OCI-LY1 (cell line): ENCODE measurements around the gene KIF20B.
A peak's percentile ranks its signal among the peaks of the same experiment; 100 is the strongest.

Experiments used
- H2AFZ ChIP-seq: fragments of 200-600 bp; sonication (generic), shearing (Covaris generic); 2 replicates; pipeline ENCODE4 v1.6.0; 2014; ENCODE audit warnings: antibody characterized with exemption, mild to moderate bottlenecking, low read length
- H3F3A ChIP-seq: fragments of 200-600 bp; sonication (generic), shearing (Covaris generic); 2 replicates; pipeline ENCODE4 v1.6.0; 2014; ENCODE audit warnings: mild to moderate bottlenecking, antibody characterized with exemption, low read length, moderate library complexity; ENCODE audit not compliant: insufficient read depth
- H3K27ac ChIP-seq: fragments of 200-600 bp; sonication (generic); 2 replicates; pipeline ENCODE4 v1.5.1; 2014; ENCODE audit warnings: low read length, mixed run types, mild to moderate bottlenecking, low read depth; ENCODE audit not compliant: poor library complexity, severe bottlenecking
- H3K27me3 ChIP-seq: fragments of 200-600 bp; sonication (generic); 2 replicates; pipeline ENCODE4 v1.6.0; 2014; ENCODE audit warnings: antibody characterized with exemption, mild to moderate bottlenecking, low read length, moderate library complexity; ENCODE audit not compliant: insufficient read depth
- H3K36me3 ChIP-seq: fragments of 200-600 bp; sonication (generic); 2 replicates; pipeline ENCODE4 v1.6.1; 2014; ENCODE audit warnings: mild to moderate bottlenecking, antibody characterized with exemption, low read length, moderate library complexity, mixed read lengths; ENCODE audit not compliant: insufficient read depth
- H3K4me1 ChIP-seq: fragments of 200-600 bp; sonication (generic); 2 replicates; pipeline ENCODE4 v1.5.1; 2014; ENCODE audit warnings: mild to moderate bottlenecking, low read length, moderate library complexity; ENCODE audit not compliant: insufficient read depth, severe bottlenecking
- H3K4me2 ChIP-seq: fragments of 200-600 bp; sonication (generic), shearing (Covaris generic); 2 replicates; pipeline ENCODE4 v1.6.1; 2014; ENCODE audit warnings: low read length
- H3K4me3 ChIP-seq: fragments of 200-600 bp; sonication (generic); 2 replicates; pipeline ENCODE4 v1.5.1; 2014; ENCODE audit warnings: low read length, low read depth, mild to moderate bottlenecking, mixed read lengths; ENCODE audit not compliant: poor library complexity, severe bottlenecking
- H3K79me2 ChIP-seq: fragments of 200-600 bp; shearing (Covaris generic); 2 replicates; pipeline ENCODE4 v1.6.1; 2016; ENCODE audit warnings: mixed run types, low read length, mixed read lengths; ENCODE audit not compliant: insufficient read depth
- H3K9ac ChIP-seq: fragments of 200-600 bp; sonication (generic), shearing (Covaris generic); 2 replicates; pipeline ENCODE4 v1.6.1; 2014; ENCODE audit warnings: mild to moderate bottlenecking, low read length, mixed read lengths
- H3K9me2 ChIP-seq: fragments of 200-600 bp; sonication (generic), shearing (Covaris generic); 2 replicates; pipeline ENCODE4 v1.6.1; 2014; ENCODE audit warnings: low read depth, mild to moderate bottlenecking, low read length, mixed read lengths
- H3K9me3 ChIP-seq: fragments of 200-600 bp; shearing (Covaris generic); 2 replicates; pipeline ENCODE4 v1.6.1; 2014; ENCODE audit warnings: low read length, mixed read lengths
- H4K20me1 ChIP-seq: fragments of 200-600 bp; sonication (generic), shearing (Covaris generic); 2 replicates; pipeline ENCODE4 v1.6.0; 2016; ENCODE audit warnings: mild to moderate bottlenecking, low read length; ENCODE audit not compliant: insufficient read depth
- CTCF ChIP-seq: fragments of 200-600 bp; sonication (generic), shearing (Covaris generic); IDR thresholded peaks from 2 replicates; pipeline ENCODE4 v1.5.1; 2017; ENCODE audit warnings: mild to moderate bottlenecking, antibody characterized with exemption, low read length, moderate library complexity, mixed read lengths
- EZH2 ChIP-seq: fragments of 200-600 bp; sonication (generic), shearing (Covaris generic); IDR thresholded peaks from 2 replicates; pipeline ENCODE4 v1.8.0; 2017; ENCODE audit warnings: borderline replicate concordance, mixed run types, mild to moderate bottlenecking, antibody characterized with exemption, low read length, moderate library complexity, mixed read lengths

Gene KIF20B

GRCh38 chr10:89793649-89794254, 92.4 kb downstream of the KIF20B start:
- Histone ChIP-seq H3K9me3 (no peaks in the 10 kb centered on the region), H3K27me3 (no peaks in the 10 kb centered on the region), H2AFZ (no peak overlapping the region), H3K9me2 (no peaks in the 10 kb centered on the region), H3K9ac (no peak overlapping the region), H4K20me1 (no peaks in the 10 kb centered on the region), H3K79me2 (no peaks in the 10 kb centered on the region), H3K36me3 (no peaks in the 10 kb centered on the region), H3K4me2 (no peak overlapping the region), H3K4me3 (no peak overlapping the region), H3F3A (no peaks in the 10 kb centered on the region), H3K27ac (no peak overlapping the region), H3K4me1 (no peaks in the 10 kb centered on the region)
- TF ChIP-seq CTCF (peak; percentile 54; the same call in 1 of the 2 replicates), EZH2 (no peak)

GRCh38 chr10:89795840-89796239, 94.5 kb downstream of the KIF20B start:
- no peaks in the 10 kb centered on the region for H3F3A ChIP-seq

GRCh38 chr10:89798092-89798491, 96.7 kb downstream of the KIF20B start:
- TF ChIP-seq EZH2: no peak
- TF ChIP-seq CTCF: no peak
- H3K27ac ChIP-seq: no peak overlapping the region
- no peaks in the 10 kb centered on the region for H3K9me3 ChIP-seq
- no peaks in the 10 kb centered on the region for H3F3A ChIP-seq
- no peaks in the 10 kb centered on the region for H3K27me3 ChIP-seq
- H3K4me3 ChIP-seq: no peak overlapping the region
- no peak overlapping the region for H3K9ac ChIP-seq
- H3K36me3 ChIP-seq: no peaks in the 10 kb centered on the region
- H3K79me2 ChIP-seq: no peaks in the 10 kb centered on the region
- H2AFZ ChIP-seq: no peak overlapping the region
- H3K4me1 ChIP-seq: no peaks in the 10 kb centered on the region
- H4K20me1 ChIP-seq: no peaks in the 10 kb centered on the region
- no peak overlapping the region for H3K4me2 ChIP-seq
- no peaks in the 10 kb centered on the region for H3K9me2 ChIP-seq

More at GRCh38 chr10:89795840-89796239, 94.5 kb downstream of the KIF20B start:
- Histone ChIP-seq H3K27me3 (no peaks in the 10 kb centered on the region), H3K27ac (no peak overlapping the region), H3K9ac (no peak overlapping the region), H3K4me1 (no peaks in the 10 kb centered on the region), H2AFZ (no peak overlapping the region), H3K4me2 (no peak overlapping the region), H3K36me3 (no peaks in the 10 kb centered on the region), H3K4me3 (no peak overlapping the region), H3K9me2 (no peaks in the 10 kb centered on the region), H3K9me3 (no peaks in the 10 kb centered on the region), H4K20me1 (no peaks in the 10 kb centered on the region), H3K79me2 (no peaks in the 10 kb centered on the region)
- no peak for TF ChIP-seq CTCF
- TF ChIP-seq EZH2: no peak
